ENCODE measurements around the gene KLK8. TPM values are rescaled to one million over a fixed set of nuclear protein-coding genes. Genes with fewer than 3 reads are reported as not detected.

Gene KLK8
- total and polyA plus RNA-seq, 2 experiments from 2014 or later, result 4.9 to 14.6 TPM

GRCh38 chr19:51020988-51021651, 19.7 kb upstream of the KLK8 start:
- peaks cover 32% of the 10 kb centered on the region for H3K27me3 ChIP-seq (ENCODE audit: insufficient read depth)
- H3K27ac Mint-ChIP-seq, result no peak overlapping the region; the same call in 1 of the 2 replicates
- peaks cover 3% of the 10 kb centered on the region; the same call in 1 of the 3 replicates for H3K36me3 Mint-ChIP-seq (ENCODE audit: low read depth)
- H3K79me2 ChIP-seq (replicated peaks; ENCODE audit: insufficient read depth), result no peaks in the 10 kb centered on the region
- no peak overlapping the region for H3K4me2 ChIP-seq
- no peak overlapping the region for H3K4me3 ChIP-seq
- peaks cover 10% of the 10 kb centered on the region for H3K9me3 Mint-ChIP-seq
- H3K9me2 ChIP-seq (ENCODE audit: insufficient read depth), result no peaks in the 10 kb centered on the region
- DNase-seq (ENCODE audit: low spot score) (peak; percentile 79), ATAC-seq (peak; percentile 1; the same call in 1 of the 3 replicates)
- TF ChIP-seq CREB1 (CRISPR knock-in tag; IDR thresholded peaks at IDR 0.05; ENCODE audit: low read depth) (no peak), CTCF (conservative IDR thresholded peaks at IDR 0.05; ENCODE audit: low read depth in 2 of 2) (peak; percentile 73 to 90)
- H2AFZ ChIP-seq, result peak overlapping the region; percentile 83; the same call in 1 of the 2 replicates
- H3K36me3 ChIP-seq (ENCODE audit: insufficient read depth), result no peaks in the 10 kb centered on the region
- peaks cover 5% of the 10 kb centered on the region; the same call in 1 of the 2 replicates for H3K4me1 ChIP-seq (ENCODE audit: insufficient read depth)
- no peak overlapping the region for H3K4me3 Mint-ChIP-seq
- no peaks in the 10 kb centered on the region for H3F3A ChIP-seq (replicated peaks; ENCODE audit: low read depth)
- H4K20me1 ChIP-seq (replicated peaks; ENCODE audit: insufficient read depth), result no peaks in the 10 kb centered on the region
- H3K27me3 Mint-ChIP-seq (ENCODE audit: insufficient read depth, low read depth, poor library complexity), result peaks cover 36% of the 10 kb centered on the region
- peaks cover 33% of the 10 kb centered on the region for H3K4me1 Mint-ChIP-seq
- no peak overlapping the region for H3K27ac ChIP-seq (ENCODE audit: low read depth)

GRCh38 chr19:51019544-51019925, 18.1 kb upstream of the KLK8 start, which contains the start of gene KLK10:
KLK10 (minus strand) TSS chr19:51019709; CDS start chr19:51019130, 579 bp downstream.
- ATAC-seq (peak; percentile 5), DNase-seq (ENCODE audit: low spot score) (no peak)
- Histone ChIP-seq H3K4me1 (ENCODE audit: insufficient read depth) (peaks cover 5% of the 10 kb centered on the region; the same call in 1 of the 2 replicates), H3K9me2 (ENCODE audit: insufficient read depth) (no peaks in the 10 kb centered on the region), H3K36me3 (ENCODE audit: insufficient read depth) (no peaks in the 10 kb centered on the region), H3K27ac (ENCODE audit: low read depth) (no peak within 1 kb of the TSS), H3K27me3 (ENCODE audit: insufficient read depth) (peaks cover 32% of the 10 kb centered on the region), H3K4me3 (peak within 1 kb of the TSS; percentile 65), H3K4me2 (peak within 1 kb of the TSS; percentile 88), H4K20me1 (replicated peaks; ENCODE audit: insufficient read depth) (no peaks in the 10 kb centered on the region), H3F3A (replicated peaks; ENCODE audit: low read depth) (no peaks in the 10 kb centered on the region), H3K79me2 (replicated peaks; ENCODE audit: insufficient read depth) (no peaks in the 10 kb centered on the region), H2AFZ (peak within 1 kb of the TSS; percentile 85)
- H3K27ac Mint-ChIP-seq, result no peak within 1 kb of the TSS
- peaks cover 19% of the 10 kb centered on the region for H3K4me1 Mint-ChIP-seq
- peak within 1 kb of the TSS; percentile 86 for H3K4me3 Mint-ChIP-seq
- peaks cover 3% of the 10 kb centered on the region; the same call in 1 of the 3 replicates for H3K36me3 Mint-ChIP-seq (ENCODE audit: low read depth)
- peaks cover 35% of the 10 kb centered on the region for H3K27me3 Mint-ChIP-seq (ENCODE audit: insufficient read depth, low read depth, poor library complexity)
- peaks cover 10% of the 10 kb centered on the region for H3K9me3 Mint-ChIP-seq
- TF ChIP-seq NANOG (IDR thresholded peaks at IDR 0.05; ENCODE audit: borderline replicate concordance) (no peak), EZH2 (IDR thresholded peaks at IDR 0.05; ENCODE audit: low read depth, unreplicated experiment) (no peak), ZNF462 (CRISPR knock-in tag; IDR thresholded peaks at IDR 0.05) (no peak), JUNB (IDR thresholded peaks at IDR 0.05; ENCODE audit: unreplicated experiment) (no peak), STAT1 (IDR thresholded peaks at IDR 0.05; ENCODE audit: unreplicated experiment) (no peak), CTCF (conservative IDR thresholded peaks at IDR 0.05; ENCODE audit: low read depth in 2 of 2) (no peak), POLR2AphosphoS5 (IDR thresholded peaks at IDR 0.05; ENCODE audit: low read depth) (no peak), ZNF331 (CRISPR knock-in tag; IDR thresholded peaks at IDR 0.05; ENCODE audit: low read depth) (no peak)

All from GM23338 (cell line).